ES-I3 (cell line): Measurements from ENCODE around the gene C2CD4C.

Source experiments
- H3K36me3 ChIP-seq: 2 replicates; pipeline ENCODE4 v1.6.1; 2013; ENCODE audit warnings: mild to moderate bottlenecking, low read length, control low read depth, moderate library complexity; ENCODE audit not compliant: insufficient read depth
- H3K4me1 ChIP-seq: 2 replicates; pipeline ENCODE4 v1.6.1; 2013; ENCODE audit warnings: mild to moderate bottlenecking, control low read depth, low read length; ENCODE audit not compliant: insufficient read depth
- H3K9ac ChIP-seq: 2 replicates; pipeline ENCODE4 v1.6.1; 2013; ENCODE audit warnings: low read depth, mild to moderate bottlenecking, low read length, moderate library complexity
- H3K9me3 ChIP-seq: 2 replicates; pipeline ENCODE4 v1.6.1; 2013; ENCODE audit warnings: mild to moderate bottlenecking, low read length, moderate library complexity; ENCODE audit not compliant: control insufficient read depth, insufficient read depth

C2CD4C gene

GRCh38 chr19:443005-443404, 34.1 kb upstream of the C2CD4C start:
- no peaks in the 10 kb centered on the region; the same call in 1 of the 2 replicates for H3K36me3 ChIP-seq
- no peak overlapping the region for H3K9ac ChIP-seq
- H3K4me1 ChIP-seq: no peaks in the 10 kb centered on the region
- no peaks in the 10 kb centered on the region for H3K9me3 ChIP-seq

GRCh38 chr19:442085-442484, 33.1 kb upstream of the C2CD4C start:
- no peaks in the 10 kb centered on the region for H3K4me1 ChIP-seq
- no peaks in the 10 kb centered on the region; the same call in 1 of the 2 replicates for H3K36me3 ChIP-seq
- no peak overlapping the region for H3K9ac ChIP-seq
- H3K9me3 ChIP-seq: no peaks in the 10 kb centered on the region

- Histone ChIP-seq H3K9ac (no peak overlapping the region), H3K4me1 (no peaks in the 10 kb centered on the region), H3K9me3 (no peaks in the 10 kb centered on the region), H3K36me3 (no peaks in the 10 kb centered on the region; the same call in 1 of the 2 replicates)
Measured at GRCh38 chr19:441213-441836, 32.4 kb upstream of the C2CD4C start.

- no peaks in the 10 kb centered on the region for H3K4me1 ChIP-seq
- H3K36me3 ChIP-seq: no peaks in the 10 kb centered on the region; the same call in 1 of the 2 replicates
- H3K9me3 ChIP-seq: no peaks in the 10 kb centered on the region
- no peak overlapping the region for H3K9ac ChIP-seq
Measured at GRCh38 chr19:440391-441212, 31.7 kb upstream of the C2CD4C start.

GRCh38 chr19:439167-439900, 30.4 kb upstream of the C2CD4C start:
- Histone ChIP-seq H3K36me3 (no peaks in the 10 kb centered on the region; the same call in 1 of the 2 replicates), H3K4me1 (no peaks in the 10 kb centered on the region), H3K9ac (no peak overlapping the region), H3K9me3 (no peaks in the 10 kb centered on the region)

GRCh38 chr19:438416-438958, 29.5 kb upstream of the C2CD4C start:
- H3K9ac ChIP-seq: no peak overlapping the region
- no peaks in the 10 kb centered on the region for H3K9me3 ChIP-seq
- H3K36me3 ChIP-seq: no peaks in the 10 kb centered on the region; the same call in 1 of the 2 replicates
- H3K4me1 ChIP-seq: no peaks in the 10 kb centered on the region

- Histone ChIP-seq H3K9ac (no peak overlapping the region), H3K9me3 (no peaks in the 10 kb centered on the region), H3K4me1 (no peaks in the 10 kb centered on the region), H3K36me3 (no peaks in the 10 kb centered on the region; the same call in 1 of the 2 replicates)
Measured at GRCh38 chr19:437041-437440, 28.1 kb upstream of the C2CD4C start.

- no peaks in the 10 kb centered on the region; the same call in 1 of the 2 replicates for H3K36me3 ChIP-seq
- H3K9me3 ChIP-seq: no peaks in the 10 kb centered on the region
- H3K4me1 ChIP-seq: no peaks in the 10 kb centered on the region
- no peak overlapping the region for H3K9ac ChIP-seq
Measured at GRCh38 chr19:436413-436950, 27.5 kb upstream of the C2CD4C start.

- Histone ChIP-seq H3K9ac (no peak overlapping the region), H3K4me1 (no peaks in the 10 kb centered on the region), H3K36me3 (no peaks in the 10 kb centered on the region; the same call in 1 of the 2 replicates), H3K9me3 (no peaks in the 10 kb centered on the region)
Measured at GRCh38 chr19:435707-436412, 26.9 kb upstream of the C2CD4C start.

GRCh38 chr19:435056-435706, 26.2 kb upstream of the C2CD4C start:
- Histone ChIP-seq H3K36me3 (no peaks in the 10 kb centered on the region; the same call in 1 of the 2 replicates), H3K9me3 (no peaks in the 10 kb centered on the region), H3K4me1 (no peaks in the 10 kb centered on the region), H3K9ac (no peak overlapping the region)

- H3K36me3 ChIP-seq: no peaks in the 10 kb centered on the region; the same call in 1 of the 2 replicates
- no peaks in the 10 kb centered on the region for H3K4me1 ChIP-seq
- no peak overlapping the region for H3K9ac ChIP-seq
- H3K9me3 ChIP-seq: no peaks in the 10 kb centered on the region
Measured at GRCh38 chr19:434152-434960, 25.4 kb upstream of the C2CD4C start.

GRCh38 chr19:430701-431100, 21.8 kb upstream of the C2CD4C start:
- no peak overlapping the region for H3K9ac ChIP-seq
- no peaks in the 10 kb centered on the region for H3K4me1 ChIP-seq
- H3K36me3 ChIP-seq: no peaks in the 10 kb centered on the region; the same call in 1 of the 2 replicates
- peaks cover 3% of the 10 kb centered on the region; the same call in 1 of the 2 replicates for H3K9me3 ChIP-seq
